ENCODE measurements around the gene ASXL1.

ASXL1 gene

DNA sequence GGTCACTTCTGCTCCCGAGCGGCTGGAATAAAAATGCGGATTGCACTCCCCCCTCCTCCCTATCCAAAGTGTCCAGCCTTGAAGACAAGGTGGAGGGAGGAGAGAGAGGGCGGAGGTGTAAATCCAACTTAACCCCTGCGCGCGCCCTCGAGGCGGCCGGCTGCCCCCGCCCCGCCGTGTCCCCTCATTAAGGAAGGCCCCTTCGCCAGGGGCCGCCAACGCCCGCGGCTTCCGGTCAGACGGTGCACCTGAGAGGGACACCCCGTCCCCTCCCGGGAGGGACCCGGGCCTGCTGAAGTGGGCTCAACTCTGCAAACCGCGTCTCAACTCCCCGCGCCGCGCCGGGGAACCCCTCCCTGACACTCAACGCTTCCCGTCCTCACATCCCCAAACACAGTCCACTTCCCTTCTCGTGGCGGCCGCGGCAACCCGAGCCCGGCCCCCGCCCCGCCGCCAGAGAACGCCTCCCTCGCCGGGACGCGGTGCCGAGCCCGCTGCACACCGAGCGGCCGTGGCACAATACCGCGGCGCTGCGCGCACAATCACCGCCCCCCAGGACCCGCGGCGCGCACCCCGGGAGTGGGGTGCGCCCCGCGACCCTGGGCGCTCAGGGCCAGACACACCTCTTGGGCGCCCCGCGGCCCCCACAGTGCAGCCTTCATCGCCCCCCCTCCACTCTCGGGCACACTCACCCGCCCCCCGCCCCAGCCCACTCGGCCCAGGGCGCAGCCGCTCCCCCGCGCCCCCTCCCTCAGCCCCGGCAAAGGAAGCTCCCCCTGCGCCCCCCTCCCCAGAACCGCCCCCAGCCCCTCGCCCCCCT is 124.5 kb downstream of the ASXL1 start:
- peaks cover 23% of the 10 kb centered on the region for H3K4me1 ChIP-seq (ENCODE audit: control insufficient read depth, insufficient read depth, low read length)
- peak; percentile 74 for DNase-seq (ENCODE audit: low read depth)

GRCh38 chr20:32483351-32484224 is 125.5 kb downstream of the ASXL1 start:
- peak; percentile 84 for DNase-seq (ENCODE audit: low read depth)
- no peaks in the 10 kb centered on the region for H3K36me3 ChIP-seq (ENCODE audit: control insufficient read depth, insufficient read depth, low read length, severe bottlenecking)
- peak overlapping the region; percentile 58 for H3K9ac ChIP-seq (ENCODE audit: low read length)
- H3K27me3 ChIP-seq (replicated peaks; ENCODE audit: control insufficient read depth, insufficient read depth, low read length): no peaks in the 10 kb centered on the region
- H3K4me3 ChIP-seq (ENCODE audit: low read length): peak overlapping the region; percentile 76
- H3K4me1 ChIP-seq (ENCODE audit: control insufficient read depth, insufficient read depth, low read length): peaks cover 23% of the 10 kb centered on the region
- no peaks in the 10 kb centered on the region for H3K9me3 ChIP-seq (ENCODE audit: control insufficient read depth, low read length)

More for the DNA sequence above, 124.5 kb downstream of the ASXL1 start:
- Histone ChIP-seq H3K36me3 (ENCODE audit: control insufficient read depth, insufficient read depth, low read length, severe bottlenecking) (no peaks in the 10 kb centered on the region), H3K9ac (ENCODE audit: low read length) (peak overlapping the region; percentile 73), H3K27me3 (replicated peaks; ENCODE audit: control insufficient read depth, insufficient read depth, low read length) (no peaks in the 10 kb centered on the region), H3K9me3 (ENCODE audit: control insufficient read depth, low read length) (no peaks in the 10 kb centered on the region), H3K4me3 (ENCODE audit: low read length) (peak overlapping the region; percentile 84)

GRCh38 chr20:32484225-32484957 is 126.3 kb downstream of the ASXL1 start:
- peak overlapping the region; percentile 81 for H3K4me3 ChIP-seq (ENCODE audit: low read length)
- no peaks in the 10 kb centered on the region for H3K27me3 ChIP-seq (replicated peaks; ENCODE audit: control insufficient read depth, insufficient read depth, low read length)
- H3K4me1 ChIP-seq (ENCODE audit: control insufficient read depth, insufficient read depth, low read length): peaks cover 23% of the 10 kb centered on the region
- H3K9ac ChIP-seq (ENCODE audit: low read length): peak overlapping the region; percentile 58
- no peaks in the 10 kb centered on the region for H3K36me3 ChIP-seq (ENCODE audit: control insufficient read depth, insufficient read depth, low read length, severe bottlenecking)
- H3K9me3 ChIP-seq (ENCODE audit: control insufficient read depth, low read length): no peaks in the 10 kb centered on the region
- peak; percentile 75 for DNase-seq (ENCODE audit: low read depth)

- peak; percentile 94 for DNase-seq (ENCODE audit: low read depth)
- Histone ChIP-seq H3K27me3 (replicated peaks; ENCODE audit: control insufficient read depth, insufficient read depth, low read length) (no peaks in the 10 kb centered on the region), H3K4me1 (ENCODE audit: control insufficient read depth, insufficient read depth, low read length) (peaks cover 21% of the 10 kb centered on the region), H3K9ac (ENCODE audit: low read length) (peak overlapping the region; percentile 51), H3K4me3 (ENCODE audit: low read length) (peak overlapping the region; percentile 81), H3K9me3 (ENCODE audit: control insufficient read depth, low read length) (no peaks in the 10 kb centered on the region), H3K36me3 (ENCODE audit: control insufficient read depth, insufficient read depth, low read length, severe bottlenecking) (no peaks in the 10 kb centered on the region)
These were observed 127.0 kb downstream of the ASXL1 start for GRCh38 chr20:32484958-32485769.

- H3K27me3 ChIP-seq (replicated peaks; ENCODE audit: control insufficient read depth, insufficient read depth, low read length): no peaks in the 10 kb centered on the region
- DNase-seq (ENCODE audit: low read depth): no peak
- no peaks in the 10 kb centered on the region for H3K36me3 ChIP-seq (ENCODE audit: control insufficient read depth, insufficient read depth, low read length, severe bottlenecking)
- no peaks in the 10 kb centered on the region for H3K9me3 ChIP-seq (ENCODE audit: control insufficient read depth, low read length)
- H3K9ac ChIP-seq (ENCODE audit: low read length): no peak overlapping the region
- H3K4me3 ChIP-seq (ENCODE audit: low read length): no peak overlapping the region
- peaks cover 14% of the 10 kb centered on the region for H3K4me1 ChIP-seq (ENCODE audit: control insufficient read depth, insufficient read depth, low read length)
These were observed 127.8 kb downstream of the ASXL1 start for GRCh38 chr20:32485770-32486478.

DNA sequence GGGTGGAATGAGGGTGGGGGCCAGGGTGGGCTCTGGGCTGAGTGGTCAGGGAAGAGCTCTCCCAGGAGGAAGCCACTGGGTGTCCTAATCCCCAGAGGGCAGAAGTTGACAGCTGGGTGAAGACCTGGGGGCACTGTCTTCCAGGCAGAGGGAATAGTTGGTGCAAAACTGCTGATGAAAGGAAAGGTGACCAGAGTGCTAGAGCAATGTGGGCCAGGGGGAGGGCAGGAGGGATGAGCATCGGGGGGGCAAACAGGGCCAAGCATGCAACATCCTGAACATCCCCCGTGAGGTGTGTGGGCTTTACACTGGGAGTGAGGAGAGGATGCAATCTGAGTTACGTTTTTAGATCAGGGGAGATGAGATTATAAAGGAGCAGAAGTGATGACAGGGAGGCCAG is 129.2 kb downstream of the ASXL1 start:
- H3K27me3 ChIP-seq (replicated peaks; ENCODE audit: control insufficient read depth, insufficient read depth, low read length): no peaks in the 10 kb centered on the region
- no peak overlapping the region for H3K9ac ChIP-seq (ENCODE audit: low read length)
- H3K4me3 ChIP-seq (ENCODE audit: low read length): no peak overlapping the region
- no peak for DNase-seq (ENCODE audit: low read depth)
- H3K9me3 ChIP-seq (ENCODE audit: control insufficient read depth, low read length): no peaks in the 10 kb centered on the region
- no peaks in the 10 kb centered on the region for H3K36me3 ChIP-seq (ENCODE audit: control insufficient read depth, insufficient read depth, low read length, severe bottlenecking)
- H3K4me1 ChIP-seq (ENCODE audit: control insufficient read depth, insufficient read depth, low read length): peaks cover 4% of the 10 kb centered on the region

GRCh38 chr20:32488066-32488838 is 130.1 kb downstream of the ASXL1 start:
- Histone ChIP-seq H3K4me3 (ENCODE audit: low read length) (no peak overlapping the region), H3K4me1 (ENCODE audit: control insufficient read depth, insufficient read depth, low read length) (peaks cover 4% of the 10 kb centered on the region), H3K9me3 (ENCODE audit: control insufficient read depth, low read length) (no peaks in the 10 kb centered on the region), H3K27me3 (replicated peaks; ENCODE audit: control insufficient read depth, insufficient read depth, low read length) (no peaks in the 10 kb centered on the region), H3K36me3 (ENCODE audit: control insufficient read depth, insufficient read depth, low read length, severe bottlenecking) (no peaks in the 10 kb centered on the region), H3K9ac (ENCODE audit: low read length) (no peak overlapping the region)
- DNase-seq (ENCODE audit: low read depth): no peak
